ENCODE results near the gene GRPEL1. TPM values are rescaled to one million over a fixed set of nuclear protein-coding genes. Genes with fewer than 3 reads are reported as not detected.

The GRPEL1 gene
- total and polyA plus RNA-seq, 2 experiments from 2014 or later = 27.4 to 112 TPM

- no peak overlapping the region for H3K27ac Mint-ChIP-seq
Measured at GRCh38 chr4:7015383-7016035, 52.4 kb downstream of the GRPEL1 start.

GRCh38 chr4:7014815-7015214 is 53.0 kb downstream of the GRPEL1 start:
- Mint-ChIP-seq H3K4me1 (peaks cover 6% of the 10 kb centered on the region; the same call in 2 of the 3 replicates), H3K27ac (no peak overlapping the region), H3K36me3 (ENCODE audit: low read depth) (peaks cover 81% of the 10 kb centered on the region), H3K27me3 (ENCODE audit: insufficient read depth, low read depth, poor library complexity) (peaks cover 2% of the 10 kb centered on the region), H3K4me3 (no peak overlapping the region), H3K9me3 (no peaks in the 10 kb centered on the region)
- no peak overlapping the region for H2AFZ ChIP-seq
- no peaks in the 10 kb centered on the region for H3K9me2 ChIP-seq (ENCODE audit: insufficient read depth)
- no peak overlapping the region for H3K4me3 ChIP-seq
- H3K4me1 ChIP-seq (ENCODE audit: insufficient read depth) = no peaks in the 10 kb centered on the region
- no peak overlapping the region for H3K27ac ChIP-seq (ENCODE audit: low read depth)
- no peak overlapping the region for H3K4me2 ChIP-seq
- ATAC-seq = no peak
- H4K20me1 ChIP-seq (replicated peaks; ENCODE audit: insufficient read depth) = peaks cover 31% of the 10 kb centered on the region
- H3K36me3 ChIP-seq (ENCODE audit: insufficient read depth) = peaks cover 5% of the 10 kb centered on the region
- no peak for DNase-seq (ENCODE audit: low spot score)
- no peaks in the 10 kb centered on the region for H3K27me3 ChIP-seq (ENCODE audit: insufficient read depth)
- H3K79me2 ChIP-seq (replicated peaks; ENCODE audit: insufficient read depth) = peaks cover 11% of the 10 kb centered on the region; the same call in 1 of the 2 replicates
- H3F3A ChIP-seq (replicated peaks; ENCODE audit: low read depth) = no peaks in the 10 kb centered on the region
- TF ChIP-seq ZNF462 (CRISPR knock-in tag; IDR thresholded peaks at IDR 0.05) (no peak), NANOG (IDR thresholded peaks at IDR 0.05; ENCODE audit: borderline replicate concordance) (no peak), ZNF331 (CRISPR knock-in tag; IDR thresholded peaks at IDR 0.05; ENCODE audit: low read depth) (no peak), POLR2AphosphoS5 (IDR thresholded peaks at IDR 0.05; ENCODE audit: low read depth) (no peak), JUNB (IDR thresholded peaks at IDR 0.05; ENCODE audit: unreplicated experiment) (no peak), EZH2phosphoT487 (IDR thresholded peaks at IDR 0.05; ENCODE audit: unreplicated experiment) (no peak), CREB1 (CRISPR knock-in tag; IDR thresholded peaks at IDR 0.05; ENCODE audit: low read depth) (no peak), ZNF114 (CRISPR knock-in tag; IDR thresholded peaks at IDR 0.05) (no peak), STAT1 (IDR thresholded peaks at IDR 0.05; ENCODE audit: unreplicated experiment) (no peak), CTCF (conservative IDR thresholded peaks at IDR 0.05; ENCODE audit: low read depth in 2 of 2) (no peak)

More at GRCh38 chr4:7015383-7016035, 52.4 kb downstream of the GRPEL1 start:
- DNase-seq (ENCODE audit: low spot score) (no peak), ATAC-seq (no peak)
- peaks cover 13% of the 10 kb centered on the region for H3K4me1 Mint-ChIP-seq
- Histone ChIP-seq H3K27me3 (ENCODE audit: insufficient read depth) (no peaks in the 10 kb centered on the region), H3K4me3 (no peak overlapping the region), H3K36me3 (ENCODE audit: insufficient read depth) (peaks cover 5% of the 10 kb centered on the region), H3K9me2 (ENCODE audit: insufficient read depth) (no peaks in the 10 kb centered on the region), H3K79me2 (replicated peaks; ENCODE audit: insufficient read depth) (peaks cover 8% of the 10 kb centered on the region; the same call in 1 of the 2 replicates), H3K27ac (ENCODE audit: low read depth) (no peak overlapping the region), H3F3A (replicated peaks; ENCODE audit: low read depth) (no peaks in the 10 kb centered on the region), H3K4me2 (no peak overlapping the region), H4K20me1 (replicated peaks; ENCODE audit: insufficient read depth) (peaks cover 31% of the 10 kb centered on the region), H2AFZ (no peak overlapping the region), H3K4me1 (ENCODE audit: insufficient read depth) (no peaks in the 10 kb centered on the region)
- no peak for TF ChIP-seq ETS1 (IDR thresholded peaks at IDR 0.05)
- no peaks in the 10 kb centered on the region for H3K9me3 Mint-ChIP-seq
- peaks cover 74% of the 10 kb centered on the region for H3K36me3 Mint-ChIP-seq (ENCODE audit: low read depth)
- peaks cover 5% of the 10 kb centered on the region for H3K27me3 Mint-ChIP-seq (ENCODE audit: insufficient read depth, low read depth, poor library complexity)
- H3K4me3 Mint-ChIP-seq = no peak overlapping the region
